ENCODE results near the gene GRIA1.

GRIA1 gene

DNA sequence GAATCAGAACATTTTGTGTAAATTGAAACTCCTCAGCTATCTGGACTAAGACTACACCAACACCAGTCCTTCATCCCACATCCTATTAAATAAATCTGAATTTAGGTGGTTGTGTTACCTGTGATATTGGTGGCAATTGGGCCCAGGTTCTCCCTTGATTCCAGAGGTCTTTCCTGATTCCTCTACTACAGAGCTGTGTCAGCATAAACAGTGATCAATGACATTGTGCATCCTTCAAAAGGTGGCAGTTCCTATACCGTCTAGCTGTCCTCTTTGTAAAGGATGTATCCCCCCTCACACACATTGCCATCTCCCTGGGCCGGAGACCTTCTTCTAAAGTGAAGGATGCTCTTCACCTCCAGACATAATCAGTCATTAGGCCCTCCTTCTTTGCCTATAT lies 309.0 kb downstream of the GRIA1 start:
- Histone ChIP-seq H3K4me1 (ENCODE audit: control insufficient read depth, low read depth, low read length) (no peaks in the 10 kb centered on the region), H4K8ac (ENCODE audit: low read depth, low read length) (no peak overlapping the region), H3K36me3 (ENCODE audit: control insufficient read depth, insufficient read depth, low read length) (no peaks in the 10 kb centered on the region), H3K79me1 (ENCODE audit: low read length) (no peaks in the 10 kb centered on the region), H4K5ac (ENCODE audit: low read length) (no peak overlapping the region), H3K27me3 (ENCODE audit: insufficient read depth, low read length, poor library complexity) (no peaks in the 10 kb centered on the region), H3K56ac (ENCODE audit: low read length) (no peak overlapping the region), H3K27ac (ENCODE audit: low read depth, low read length) (no peak overlapping the region), H2BK15ac (replicated peaks; ENCODE audit: low read depth) (no peak overlapping the region), H3K4ac (ENCODE audit: low read depth, low read length) (no peak overlapping the region), H2BK120ac (ENCODE audit: low read depth, low read length) (no peak overlapping the region), H3K4me2 (ENCODE audit: low read length) (no peak overlapping the region), H3K23ac (ENCODE audit: low read length) (no peak overlapping the region), H3K4me3 (ENCODE audit: low read length) (no peak overlapping the region), H3K79me2 (ENCODE audit: control insufficient read depth, insufficient read depth, low read length) (no peaks in the 10 kb centered on the region), H3K9ac (ENCODE audit: low read length) (no peak overlapping the region), H2AK5ac (ENCODE audit: low read length) (no peak overlapping the region), H2BK5ac (ENCODE audit: low read length) (no peak overlapping the region), H3K18ac (ENCODE audit: low read length) (no peak overlapping the region)
- DNase-seq, result no peak
- WGBS (ENCODE audit: extremely low coverage, insufficient coverage, low lambda C conversion rate), result no CpG with 5 or more reads among the region's 2 CpGs

- Histone ChIP-seq H3K18ac (ENCODE audit: low read length) (no peak overlapping the region), H3K4me1 (ENCODE audit: control insufficient read depth, low read depth, low read length) (no peaks in the 10 kb centered on the region), H3K36me3 (ENCODE audit: control insufficient read depth, insufficient read depth, low read length) (no peaks in the 10 kb centered on the region), H3K56ac (ENCODE audit: low read length) (no peak overlapping the region), H3K27ac (ENCODE audit: low read depth, low read length) (no peak overlapping the region), H2AK5ac (ENCODE audit: low read length) (no peak overlapping the region), H3K9ac (ENCODE audit: low read length) (no peak overlapping the region), H4K5ac (ENCODE audit: low read length) (no peak overlapping the region), H3K23ac (ENCODE audit: low read length) (no peak overlapping the region), H3K4me2 (ENCODE audit: low read length) (no peak overlapping the region), H2BK15ac (replicated peaks; ENCODE audit: low read depth) (no peak overlapping the region), H3K4me3 (ENCODE audit: low read length) (no peak overlapping the region), H3K79me1 (ENCODE audit: low read length) (no peaks in the 10 kb centered on the region), H2BK120ac (ENCODE audit: low read depth, low read length) (no peak overlapping the region), H3K27me3 (ENCODE audit: insufficient read depth, low read length, poor library complexity) (no peaks in the 10 kb centered on the region), H3K79me2 (ENCODE audit: control insufficient read depth, insufficient read depth, low read length) (no peaks in the 10 kb centered on the region), H2BK5ac (ENCODE audit: low read length) (no peak overlapping the region), H4K8ac (ENCODE audit: low read depth, low read length) (no peak overlapping the region), H3K4ac (ENCODE audit: low read depth, low read length) (no peak overlapping the region)
- DNase-seq, result no peak
- WGBS (ENCODE audit: extremely low coverage, insufficient coverage, low lambda C conversion rate), result no CpG with 5 or more reads among the region's 12 CpGs
Measured at GRCh38 chr5:153802050-153802821, 311.8 kb downstream of the GRIA1 start.

GRCh38 chr5:153807801-153808200 lies 317.3 kb downstream of the GRIA1 start:
- no peak for DNase-seq
- no peak overlapping the region for H3K56ac ChIP-seq (ENCODE audit: low read length)
- no peak overlapping the region for H2BK5ac ChIP-seq (ENCODE audit: low read length)
- H4K5ac ChIP-seq (ENCODE audit: low read length), result no peak overlapping the region
- no peaks in the 10 kb centered on the region for H3K79me2 ChIP-seq (ENCODE audit: control insufficient read depth, insufficient read depth, low read length)
- no peaks in the 10 kb centered on the region for H3K27me3 ChIP-seq (ENCODE audit: insufficient read depth, low read length, poor library complexity)
- no peak overlapping the region for H3K4me3 ChIP-seq (ENCODE audit: low read length)
- no peak overlapping the region for H3K23ac ChIP-seq (ENCODE audit: low read length)
- no peaks in the 10 kb centered on the region for H3K36me3 ChIP-seq (ENCODE audit: control insufficient read depth, insufficient read depth, low read length)
- H2BK15ac ChIP-seq (replicated peaks; ENCODE audit: low read depth), result no peak overlapping the region
- no CpG with 5 or more reads among the region's 2 CpGs for WGBS (ENCODE audit: extremely low coverage, insufficient coverage, low lambda C conversion rate)
- H3K9ac ChIP-seq (ENCODE audit: low read length), result no peak overlapping the region
- H3K27ac ChIP-seq (ENCODE audit: low read depth, low read length), result no peak overlapping the region
- no peaks in the 10 kb centered on the region for H3K4me1 ChIP-seq (ENCODE audit: control insufficient read depth, low read depth, low read length)
- H3K4ac ChIP-seq (ENCODE audit: low read depth, low read length), result no peak overlapping the region
- no peak overlapping the region for H3K18ac ChIP-seq (ENCODE audit: low read length)
- H3K4me2 ChIP-seq (ENCODE audit: low read length), result no peak overlapping the region
- no peak overlapping the region for H2AK5ac ChIP-seq (ENCODE audit: low read length)
- no peak overlapping the region for H2BK120ac ChIP-seq (ENCODE audit: low read depth, low read length)
- no peaks in the 10 kb centered on the region for H3K79me1 ChIP-seq (ENCODE audit: low read length)
- H4K8ac ChIP-seq (ENCODE audit: low read depth, low read length), result no peak overlapping the region

DNA sequence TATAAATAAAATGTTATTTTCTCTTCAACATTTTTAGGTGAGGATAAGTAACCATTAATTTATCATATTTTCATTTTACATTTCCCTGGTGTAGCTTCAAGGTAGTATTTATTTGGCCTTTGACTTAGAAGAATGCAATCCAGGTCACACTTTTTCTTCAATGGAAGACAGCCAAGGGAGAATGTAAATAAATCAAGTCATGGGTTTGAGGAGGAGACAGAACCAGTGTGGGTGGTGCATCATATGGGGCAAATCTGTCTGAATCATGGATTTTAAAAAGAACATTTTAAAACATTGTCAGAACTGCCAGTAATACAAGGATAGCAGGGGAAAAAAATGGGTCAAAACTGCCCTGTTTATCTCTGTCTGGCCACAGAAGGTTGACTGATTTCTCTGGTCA lies 318.7 kb downstream of the GRIA1 start:
- Histone ChIP-seq H2BK120ac (ENCODE audit: low read depth, low read length) (no peak overlapping the region), H3K18ac (ENCODE audit: low read length) (no peak overlapping the region), H3K9ac (ENCODE audit: low read length) (no peak overlapping the region), H3K36me3 (ENCODE audit: control insufficient read depth, insufficient read depth, low read length) (no peaks in the 10 kb centered on the region), H3K4me2 (ENCODE audit: low read length) (no peak overlapping the region), H3K79me2 (ENCODE audit: control insufficient read depth, insufficient read depth, low read length) (no peaks in the 10 kb centered on the region), H3K27me3 (ENCODE audit: insufficient read depth, low read length, poor library complexity) (no peaks in the 10 kb centered on the region), H3K4me1 (ENCODE audit: control insufficient read depth, low read depth, low read length) (no peaks in the 10 kb centered on the region), H3K56ac (ENCODE audit: low read length) (no peak overlapping the region), H4K8ac (ENCODE audit: low read depth, low read length) (no peak overlapping the region), H4K5ac (ENCODE audit: low read length) (no peak overlapping the region), H3K4ac (ENCODE audit: low read depth, low read length) (no peak overlapping the region), H3K23ac (ENCODE audit: low read length) (no peak overlapping the region), H2BK15ac (replicated peaks; ENCODE audit: low read depth) (no peak overlapping the region), H3K27ac (ENCODE audit: low read depth, low read length) (no peak overlapping the region), H3K79me1 (ENCODE audit: low read length) (no peaks in the 10 kb centered on the region), H3K4me3 (ENCODE audit: low read length) (no peak overlapping the region), H2BK5ac (ENCODE audit: low read length) (no peak overlapping the region), H2AK5ac (ENCODE audit: low read length) (no peak overlapping the region)
- DNase-seq, result no peak

DNA sequence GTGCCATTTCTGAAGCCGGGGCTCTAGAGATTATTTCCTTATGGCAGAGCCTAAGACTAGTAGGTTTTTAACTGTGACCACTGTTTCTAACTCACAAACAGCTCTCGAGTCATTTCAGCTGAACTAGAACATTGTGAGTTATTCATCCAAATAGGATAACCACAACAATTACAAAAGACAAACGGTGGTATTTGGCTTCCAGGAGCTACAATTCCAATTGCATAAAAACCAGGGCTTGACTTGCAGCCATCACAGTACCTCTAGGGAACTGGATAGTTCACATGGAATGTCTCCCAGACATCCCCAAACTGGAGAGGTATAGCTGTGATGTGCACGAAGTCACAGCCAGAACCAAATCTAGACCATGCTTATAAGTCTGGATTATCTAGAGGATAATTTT lies 323.4 kb downstream of the GRIA1 start:
- no peak overlapping the region for H3K56ac ChIP-seq (ENCODE audit: low read length)
- DNase-seq, result no peak
- H4K8ac ChIP-seq (ENCODE audit: low read depth, low read length), result no peak overlapping the region
- no peak overlapping the region for H2AK5ac ChIP-seq (ENCODE audit: low read length)
- no peaks in the 10 kb centered on the region for H3K27me3 ChIP-seq (ENCODE audit: insufficient read depth, low read length, poor library complexity)
- H3K4me2 ChIP-seq (ENCODE audit: low read length), result no peak overlapping the region
- H3K79me1 ChIP-seq (ENCODE audit: low read length), result no peaks in the 10 kb centered on the region
- H3K4me3 ChIP-seq (ENCODE audit: low read length), result no peak overlapping the region
- no peak overlapping the region for H3K18ac ChIP-seq (ENCODE audit: low read length)
- H3K36me3 ChIP-seq (ENCODE audit: control insufficient read depth, insufficient read depth, low read length), result no peaks in the 10 kb centered on the region
- H4K5ac ChIP-seq (ENCODE audit: low read length), result no peak overlapping the region
- H3K4me1 ChIP-seq (ENCODE audit: control insufficient read depth, low read depth, low read length), result peaks cover 2% of the 10 kb centered on the region
- no peak overlapping the region for H3K9ac ChIP-seq (ENCODE audit: low read length)
- WGBS (ENCODE audit: extremely low coverage, insufficient coverage, low lambda C conversion rate), result no CpG with 5 or more reads among the region's 4 CpGs
- H2BK5ac ChIP-seq (ENCODE audit: low read length), result no peak overlapping the region
- H3K79me2 ChIP-seq (ENCODE audit: control insufficient read depth, insufficient read depth, low read length), result no peaks in the 10 kb centered on the region
- no peak overlapping the region for H3K4ac ChIP-seq (ENCODE audit: low read depth, low read length)
- no peak overlapping the region for H2BK15ac ChIP-seq (replicated peaks; ENCODE audit: low read depth)
- no peak overlapping the region for H2BK120ac ChIP-seq (ENCODE audit: low read depth, low read length)
- H3K23ac ChIP-seq (ENCODE audit: low read length), result no peak overlapping the region
- H3K27ac ChIP-seq (ENCODE audit: low read depth, low read length), result no peak overlapping the region

- WGBS (ENCODE audit: extremely low coverage, insufficient coverage, low lambda C conversion rate), result no CpG with 5 or more reads among the region's 2 CpGs
- Histone ChIP-seq H3K27ac (ENCODE audit: low read depth, low read length) (no peak overlapping the region), H3K36me3 (ENCODE audit: control insufficient read depth, insufficient read depth, low read length) (no peaks in the 10 kb centered on the region), H3K79me1 (ENCODE audit: low read length) (no peaks in the 10 kb centered on the region), H3K79me2 (ENCODE audit: control insufficient read depth, insufficient read depth, low read length) (no peaks in the 10 kb centered on the region), H3K23ac (ENCODE audit: low read length) (no peak overlapping the region), H2BK120ac (ENCODE audit: low read depth, low read length) (no peak overlapping the region), H4K5ac (ENCODE audit: low read length) (no peak overlapping the region), H2BK5ac (ENCODE audit: low read length) (peak overlapping the region; percentile 31), H3K4ac (ENCODE audit: low read depth, low read length) (no peak overlapping the region), H3K4me1 (ENCODE audit: control insufficient read depth, low read depth, low read length) (peaks cover 2% of the 10 kb centered on the region), H4K8ac (ENCODE audit: low read depth, low read length) (no peak overlapping the region), H2BK15ac (replicated peaks; ENCODE audit: low read depth) (no peak overlapping the region), H3K9ac (ENCODE audit: low read length) (no peak overlapping the region), H3K18ac (ENCODE audit: low read length) (no peak overlapping the region), H3K27me3 (ENCODE audit: insufficient read depth, low read length, poor library complexity) (no peaks in the 10 kb centered on the region), H3K4me2 (ENCODE audit: low read length) (no peak overlapping the region), H3K4me3 (ENCODE audit: low read length) (no peak overlapping the region), H3K56ac (ENCODE audit: low read length) (no peak overlapping the region), H2AK5ac (ENCODE audit: low read length) (no peak overlapping the region)
- peak; percentile 9 for DNase-seq
Measured at GRCh38 chr5:153816870-153817269, 326.4 kb downstream of the GRIA1 start.

Data from mesendoderm (in vitro differentiated cells).